HepG2 (cell line): Measurements from ENCODE around the gene CLDN19. TPM values are rescaled to one million over a fixed set of nuclear protein-coding genes. Genes with fewer than 3 reads are reported as not detected.

Experiments used
- ATAC-seq: fragments of 200-7000 bp; cut with Tn5 transposase; 3 replicates; pipeline ENCODE4 v1.9.1; 2020; ENCODE audit warnings: mild to moderate bottlenecking, moderate library complexity
- BruUV-seq: library from RNA; stranded (reverse); fragments of 400-500 nt; replicated peaks from 2 replicates; lab custom pipeline; 2021; lab: Mats Ljungman, UMichigan
- CTCF ChIA-PET: fragments of 300-600 bp; formaldehyde crosslinking; extraction: SDS; loops from one replicate; lab custom pipeline; 2021; ENCODE audit warnings: low total read pairs, inconsistent platforms, low intra/inter-chr PET ratio; lab: Yijun Ruan, JAX
- POLR2A ChIA-PET: fragments of 350-600 bp; sonication (Branson Sonifier 250); formaldehyde crosslinking; loops from one replicate; lab custom pipeline; 2020; ENCODE audit warnings: antibody characterized with exemption, inconsistent platforms; lab: Yijun Ruan, JAX
- DNase-seq: peaks from one replicate; pipeline ENCODE4 v3.0.0-alpha.2; 2015; ENCODE audit warnings: low spot score
- FAIRE-seq: peaks from 3 replicates; lab custom pipeline; 2011; peaks lifted over from hg19 to GRCh38; lab: Jason Lieb, UNC
- H2AFZ ChIP-seq: one replicate; pipeline ENCODE4 v1.6.1; 2011; ENCODE audit warnings: low read length, inconsistent platforms
- H3K27ac ChIP-seq: fragments of 300-600 bp; 3 replicates; pipeline ENCODE4 v1.8.0; 2011; ENCODE audit warnings: mixed run types, mild to moderate bottlenecking, mixed read lengths, low read length, inconsistent platforms; ENCODE audit not compliant: insufficient read depth; ENCODE audit errors: extremely low read length
- H3K27me3 ChIP-seq, 2 experiments: fragments of 200-600 bp in 1 of 2; 2 replicates in 1 of 2; 3 replicates in 1 of 2; pipeline versions ENCODE4 v1.6.0 to v1.8.0; 2011; ENCODE audit warnings: low read length in 2 of 2, mild to moderate bottlenecking in 2 of 2, moderate library complexity in 2 of 2, inconsistent platforms in 1 of 2; ENCODE audit not compliant: insufficient read depth in 2 of 2, control insufficient read depth in 1 of 2
- H3K36me3 ChIP-seq, 2 experiments: fragments of 200-600 bp in 1 of 2; replicated peaks in 1 of 2; 2 replicates in 1 of 2; 3 replicates in 1 of 2; pipeline versions ENCODE4 v1.5.1 to v1.8.0; 2011; ENCODE audit warnings: low read length in 2 of 2, inconsistent platforms in 1 of 2; ENCODE audit not compliant: insufficient read depth in 2 of 2, control insufficient read depth in 1 of 2
- H3K4me1 ChIP-seq: 2 replicates; pipeline ENCODE4 v1.5.1; 2012; ENCODE audit warnings: low read length, inconsistent platforms; ENCODE audit not compliant: insufficient read depth
- H3K4me2 ChIP-seq: 2 replicates; pipeline ENCODE4 v1.6.0; 2011; ENCODE audit warnings: low read depth, low read length, inconsistent platforms
- H3K4me3 ChIP-seq, 3 experiments: fragments of 200-600 bp in 1 of 3; sonication (generic), shearing (Covaris generic) in 1 of 3; replicated peaks in 1 of 3; 2 replicates each; pipeline ENCODE4 v1.5.1; 2011 to 2016; ENCODE audit warnings: low read length in 3 of 3, inconsistent platforms in 2 of 3, low read depth in 2 of 3, mild to moderate bottlenecking in 2 of 3, control low read depth in 1 of 3, mixed read lengths in 1 of 3; ENCODE audit not compliant: insufficient read depth in 1 of 3
- H3K79me2 ChIP-seq: one replicate; pipeline ENCODE4 v1.6.1; 2011; ENCODE audit warnings: low read length, inconsistent platforms; ENCODE audit not compliant: insufficient read depth
- H3K9ac ChIP-seq: 2 replicates; pipeline ENCODE4 v1.6.0; 2011; ENCODE audit warnings: mild to moderate bottlenecking, low read depth, low read length, inconsistent platforms; ENCODE audit not compliant: insufficient read depth
- H3K9me3 ChIP-seq: 2 replicates; pipeline ENCODE4 v1.5.1; 2012; ENCODE audit warnings: mild to moderate bottlenecking, low read length
- H4K20me1 ChIP-seq: 2 replicates; pipeline ENCODE4 v1.6.0; 2011; ENCODE audit warnings: inconsistent platforms, mild to moderate bottlenecking, low read length, moderate library complexity; ENCODE audit not compliant: insufficient read depth
- CEBPG ChIP-seq: IDR thresholded peaks from 2 replicates; pipeline ENCODE4 v1.6.1; 2016
- NR2C2 ChIP-seq: sonication (generic); formaldehyde crosslinking; IDR thresholded peaks from 2 replicates; pipeline ENCODE4 v1.4.0; 2020; ENCODE audit warnings: missing genetic modification reagents, mild to moderate bottlenecking, moderate library complexity, borderline replicate concordance
- RAD21 ChIP-seq: fragments of 450-650 bp; formaldehyde crosslinking; IDR thresholded peaks from 2 replicates; pipeline ENCODE4 v1.5.0; 2020; ENCODE audit warnings: mild to moderate bottlenecking
- SMC3 ChIP-seq: IDR thresholded peaks from 2 replicates; pipeline ENCODE4 v1.6.1; 2011; ENCODE audit warnings: low read length, improper control_type of control experiment
- STAG1 ChIP-seq: sonication (generic); formaldehyde crosslinking; IDR thresholded peaks from 2 replicates; pipeline ENCODE4 v1.4.0; 2020; ENCODE audit warnings: missing genetic modification reagents
- ZNF207 ChIP-seq: fragments of 450-650 bp; IDR thresholded peaks from 2 replicates; pipeline ENCODE4 v1.6.1; 2016; ENCODE audit warnings: antibody characterized with exemption, borderline replicate concordance
- ZNF569 ChIP-seq: sonication (generic); formaldehyde crosslinking; IDR thresholded peaks from 2 replicates; pipeline ENCODE4 v1.5.0; 2020; ENCODE audit warnings: mild to moderate bottlenecking, missing genetic modification reagents, moderate library complexity, borderline replicate concordance
- WGBS: methylation state at CpG from one replicate; pipeline ENCODE4 v1.1.6; 2017; ENCODE audit warnings: low lambda C conversion rate; 5-methylcytosine and 5-hydroxymethylcytosine counted together
- in situ Hi-C: cut with HindIII; loops from 2 replicates; pipeline ENCODE4 v1.10.0; 2017; ENCODE audit warnings: low pct_unique_long_range_greater_than_20kb; ENCODE audit not compliant: extremely low pct_ligation_motif_present
- intact Hi-C: fragments of 100-400 bp; cut with micrococcal nuclease; formaldehyde crosslinking; loops from one replicate; pipeline ENCODE4 v1.10.0; 2022; ENCODE audit not compliant: unreplicated experiment
- polyA plus RNA-seq, 8 experiments: library from polyadenylated mRNA; depleted of rRNA in 3 of 8; stranded (reverse) in 7 of 8; unstranded in 1 of 8; fragments of >200 nt; fragmentation: Illumina TruSeq in 4 of 8; extraction: Trizol in 4 of 8; gene quantifications; 2 replicates each; pipeline versions ENCODE4 v1.2.1 to v1.2.3, GENCODE V29; 2011 to 2016; ENCODE audit warnings: low read depth in 4 of 8, missing spikeins in 1 of 8, mixed read lengths in 1 of 8; ENCODE audit not compliant: insufficient read depth in 1 of 8
- total RNA-seq, 5 experiments: library from RNA; depleted of rRNA; stranded (reverse); fragments of >200 nt; fragmentation: Illumina TruSeq; extraction: Trizol; gene quantifications; 2 replicates each; pipeline ENCODE4 v1.2.3, GENCODE V29; 2016; ENCODE audit warnings: low read depth in 1 of 5
- TF ChIP-seq, protein P1 (sequence below): sonication (generic); formaldehyde crosslinking; IDR thresholded peaks from 2 replicates; pipeline ENCODE4 v1.5.0; 2020; ENCODE audit warnings: mild to moderate bottlenecking, missing genetic modification reagents, moderate library complexity
- TF ChIP-seq, protein P2 (sequence below): sonication (generic); formaldehyde crosslinking; conservative IDR thresholded peaks from 2 replicates; pipeline ENCODE4 v1.5.0; 2020; ENCODE audit warnings: missing genetic modification reagents

CLDN19 gene
- total and polyA plus RNA-seq, 2 of the 13 experiments (the other 11 are each of a cell fraction or from before 2014, with no cell fraction given), result 5.0 to 7.6 TPM

DNA sequence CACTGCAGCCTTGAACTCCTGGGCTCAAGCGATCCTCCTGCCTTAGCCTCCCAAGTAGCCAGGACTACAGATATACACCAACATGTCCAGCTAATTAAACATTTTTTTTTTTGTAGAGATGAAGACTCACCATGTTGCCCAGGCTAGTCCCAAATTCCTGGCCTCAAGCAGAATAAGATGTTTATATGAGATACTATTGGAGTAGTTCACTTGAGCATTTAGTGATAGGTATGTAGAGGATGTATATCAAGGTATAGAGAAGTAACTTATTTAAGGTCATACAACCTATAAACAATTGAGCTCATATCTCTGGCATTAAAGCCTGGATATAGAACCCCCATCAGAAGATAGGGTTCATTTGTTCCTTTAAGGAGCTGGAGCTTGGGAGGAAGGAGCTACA is 40.1 kb upstream of the CLDN19 start (continued):
- no peak for TF ChIP-seq ZNF207

DNA sequence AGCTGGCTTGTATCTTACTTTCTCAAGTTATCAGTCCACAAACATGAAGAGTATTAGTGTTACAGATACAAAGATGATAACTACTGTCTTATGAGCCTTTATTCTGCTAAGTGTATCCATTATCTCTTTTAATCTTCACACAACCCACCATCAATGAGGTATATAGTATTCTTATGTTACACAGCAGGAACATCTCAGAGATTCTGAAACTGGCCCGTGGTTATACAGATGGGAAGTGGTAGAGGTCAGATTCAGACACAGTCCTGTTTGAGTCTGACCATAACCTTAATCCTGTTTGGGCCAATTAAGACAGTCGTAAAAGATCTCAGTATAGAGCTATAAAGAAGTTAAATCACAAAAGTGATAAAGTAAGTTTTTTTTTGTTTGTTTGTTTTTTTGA is 39.7 kb upstream of the CLDN19 start:
- peaks cover 15 to 44% of the 10 kb centered on the region in 2 experiments for H3K36me3 ChIP-seq
- H3K79me2 ChIP-seq, result no peaks in the 10 kb centered on the region
- ATAC-seq, result no peak
- no peaks in the 10 kb centered on the region for H4K20me1 ChIP-seq
- H3K4me2 ChIP-seq, result no peak overlapping the region
- H3K27me3 ChIP-seq, result no peaks in the 10 kb centered on the region
- WGBS, result 94% methylated on average over 2 of the region's 2 CpGs
- H3K27ac ChIP-seq, result no peak overlapping the region
- no peak overlapping the region for H3K4me3 ChIP-seq
- no peak for DNase-seq
- ChIA-PET POLR2A (interaction anchor here (2.9 kb wide), 1 partner anchor 13 kb away, joined by 9 read pairs; the partner anchor contains the start of genes C1orf50 and P3H1), CTCF (interaction anchor here (1.0 kb wide), 1 partner anchor 294 kb away, joined by 4 read pairs; no protein-coding TSS in a partner anchor)
- no peak for TF ChIP-seq ZNF569 (CRISPR knock-in tag)
- H3K9ac ChIP-seq, result no peak overlapping the region
- FAIRE-seq, result no peak
- BruUV-seq, result no TSS peak
- intact Hi-C loops (loop anchor here (5.0 kb wide), 1 partner anchor 293 kb away; no protein-coding TSS in a partner anchor), in situ Hi-C loops (loop anchor here (5.0 kb wide), 2 partner anchors 123 to 293 kb away; no protein-coding TSS in a partner anchor)
- H3K9me3 ChIP-seq, result no peaks in the 10 kb centered on the region
- H3K4me1 ChIP-seq, result peaks cover 12% of the 10 kb centered on the region; the same call in 1 of the 2 replicates
- H2AFZ ChIP-seq, result no peak overlapping the region

DNA sequence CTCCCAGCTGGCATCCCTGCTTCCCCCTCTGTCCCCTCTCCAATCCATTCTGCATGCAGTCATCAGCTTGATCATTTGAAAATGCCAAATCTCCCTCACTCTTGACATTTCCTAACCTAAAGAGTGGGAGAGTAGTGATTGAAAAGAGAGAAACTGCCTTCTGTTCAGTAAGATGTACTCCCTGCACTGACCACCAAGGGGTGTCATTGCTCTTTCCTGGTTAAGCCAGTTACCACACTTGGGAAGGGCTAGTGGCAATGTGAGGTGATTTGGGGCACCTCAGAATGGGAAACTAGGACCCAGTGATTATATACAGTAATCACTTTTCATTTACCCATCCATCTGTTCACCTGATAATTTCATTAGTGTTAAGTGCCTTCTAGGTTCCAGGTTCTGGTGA is 37.8 kb upstream of the CLDN19 start:
- Histone ChIP-seq H3K27me3 (no peaks in the 10 kb centered on the region), H3K9ac (no peak overlapping the region), H3K36me3 (peaks cover 20 to 56% of the 10 kb centered on the region in 2 experiments), H3K27ac (no peak overlapping the region), H2AFZ (no peak overlapping the region), H3K79me2 (peaks cover under 1% of the 10 kb centered on the region), H3K4me2 (no peak overlapping the region), H4K20me1 (no peaks in the 10 kb centered on the region), H3K4me3 (no peak overlapping the region), H3K9me3 (no peaks in the 10 kb centered on the region), H3K4me1 (peaks cover 12% of the 10 kb centered on the region; the same call in 1 of the 2 replicates)
- in situ Hi-C loops, result loop anchor here (5.0 kb wide), 2 partner anchors 124 to 294 kb away; no protein-coding TSS in a partner anchor
- intact Hi-C loops, result loop anchor here (1.0 to 5.0 kb wide), 2 partner anchors 135 to 294 kb away; no protein-coding TSS in a partner anchor
- BruUV-seq, result no TSS peak
- peak; percentile 40 for DNase-seq
- CTCF ChIA-PET, result interaction anchor here (0.7 to 1.8 kb wide), 4 partner anchors 136 to 296 kb away, joined by 3 to 14 read pairs (median 4); no protein-coding TSS in a partner anchor
- POLR2A ChIA-PET, result interaction anchor here (1.0 kb wide), 1 partner anchor 11 kb away, joined by 3 read pairs; the partner anchor contains the start of genes C1orf50 and P3H1
- peak; percentile 26 for FAIRE-seq
- TF ChIP-seq CEBPG (CRISPR knock-in tag) (0 out of 2 replicates have a peak, but pooled peaks have one; percentile 9), STAG1 (CRISPR knock-in tag) (peak; percentile 86), SMC3 (peak; percentile 76), NR2C2 (no peak), RAD21 (CRISPR knock-in tag) (peak; percentile 77)
- TF ChIP-seq, protein P1, sequence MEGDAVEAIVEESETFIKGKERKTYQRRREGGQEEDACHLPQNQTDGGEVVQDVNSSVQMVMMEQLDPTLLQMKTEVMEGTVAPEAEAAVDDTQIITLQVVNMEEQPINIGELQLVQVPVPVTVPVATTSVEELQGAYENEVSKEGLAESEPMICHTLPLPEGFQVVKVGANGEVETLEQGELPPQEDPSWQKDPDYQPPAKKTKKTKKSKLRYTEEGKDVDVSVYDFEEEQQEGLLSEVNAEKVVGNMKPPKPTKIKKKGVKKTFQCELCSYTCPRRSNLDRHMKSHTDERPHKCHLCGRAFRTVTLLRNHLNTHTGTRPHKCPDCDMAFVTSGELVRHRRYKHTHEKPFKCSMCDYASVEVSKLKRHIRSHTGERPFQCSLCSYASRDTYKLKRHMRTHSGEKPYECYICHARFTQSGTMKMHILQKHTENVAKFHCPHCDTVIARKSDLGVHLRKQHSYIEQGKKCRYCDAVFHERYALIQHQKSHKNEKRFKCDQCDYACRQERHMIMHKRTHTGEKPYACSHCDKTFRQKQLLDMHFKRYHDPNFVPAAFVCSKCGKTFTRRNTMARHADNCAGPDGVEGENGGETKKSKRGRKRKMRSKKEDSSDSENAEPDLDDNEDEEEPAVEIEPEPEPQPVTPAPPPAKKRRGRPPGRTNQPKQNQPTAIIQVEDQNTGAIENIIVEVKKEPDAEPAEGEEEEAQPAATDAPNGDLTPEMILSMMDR, result peak; percentile 81
- TF ChIP-seq, protein P2, sequence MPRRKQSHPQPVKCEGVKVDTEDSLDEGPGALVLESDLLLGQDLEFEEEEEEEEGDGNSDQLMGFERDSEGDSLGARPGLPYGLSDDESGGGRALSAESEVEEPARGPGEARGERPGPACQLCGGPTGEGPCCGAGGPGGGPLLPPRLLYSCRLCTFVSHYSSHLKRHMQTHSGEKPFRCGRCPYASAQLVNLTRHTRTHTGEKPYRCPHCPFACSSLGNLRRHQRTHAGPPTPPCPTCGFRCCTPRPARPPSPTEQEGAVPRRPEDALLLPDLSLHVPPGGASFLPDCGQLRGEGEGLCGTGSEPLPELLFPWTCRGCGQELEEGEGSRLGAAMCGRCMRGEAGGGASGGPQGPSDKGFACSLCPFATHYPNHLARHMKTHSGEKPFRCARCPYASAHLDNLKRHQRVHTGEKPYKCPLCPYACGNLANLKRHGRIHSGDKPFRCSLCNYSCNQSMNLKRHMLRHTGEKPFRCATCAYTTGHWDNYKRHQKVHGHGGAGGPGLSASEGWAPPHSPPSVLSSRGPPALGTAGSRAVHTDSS (CRISPR knock-in tag), result no peak
- ATAC-seq, result peak; percentile 82
